Ureter (tissue), 1 donor: ENCODE data around the gene FRAT1. TPM values are rescaled to one million over a fixed set of nuclear protein-coding genes. Genes with fewer than 3 reads are reported as not detected.
"Not testable (repeated sequence)": the region's sequence is repeated elsewhere in the genome, so short reads cannot be mapped to it uniquely, and the experiment has no call there.

Experiments
- DNase-seq: peaks from one replicate; pipeline ENCODE4 v3.0.0-alpha.2; 2020; ENCODE audit warnings: low spot score
- total RNA-seq: library from RNA; stranded (reverse); gene quantifications from one replicate; pipeline ENCODE4 v1.2.4, GENCODE V29; 2023
- donor health status: DM: yes; HTN: yes; CAD: no.

FRAT1 gene, protein sequence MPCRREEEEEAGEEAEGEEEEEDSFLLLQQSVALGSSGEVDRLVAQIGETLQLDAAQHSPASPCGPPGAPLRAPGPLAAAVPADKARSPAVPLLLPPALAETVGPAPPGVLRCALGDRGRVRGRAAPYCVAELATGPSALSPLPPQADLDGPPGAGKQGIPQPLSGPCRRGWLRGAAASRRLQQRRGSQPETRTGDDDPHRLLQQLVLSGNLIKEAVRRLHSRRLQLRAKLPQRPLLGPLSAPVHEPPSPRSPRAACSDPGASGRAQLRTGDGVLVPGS
- 2.9 TPM for total RNA-seq

DNA sequence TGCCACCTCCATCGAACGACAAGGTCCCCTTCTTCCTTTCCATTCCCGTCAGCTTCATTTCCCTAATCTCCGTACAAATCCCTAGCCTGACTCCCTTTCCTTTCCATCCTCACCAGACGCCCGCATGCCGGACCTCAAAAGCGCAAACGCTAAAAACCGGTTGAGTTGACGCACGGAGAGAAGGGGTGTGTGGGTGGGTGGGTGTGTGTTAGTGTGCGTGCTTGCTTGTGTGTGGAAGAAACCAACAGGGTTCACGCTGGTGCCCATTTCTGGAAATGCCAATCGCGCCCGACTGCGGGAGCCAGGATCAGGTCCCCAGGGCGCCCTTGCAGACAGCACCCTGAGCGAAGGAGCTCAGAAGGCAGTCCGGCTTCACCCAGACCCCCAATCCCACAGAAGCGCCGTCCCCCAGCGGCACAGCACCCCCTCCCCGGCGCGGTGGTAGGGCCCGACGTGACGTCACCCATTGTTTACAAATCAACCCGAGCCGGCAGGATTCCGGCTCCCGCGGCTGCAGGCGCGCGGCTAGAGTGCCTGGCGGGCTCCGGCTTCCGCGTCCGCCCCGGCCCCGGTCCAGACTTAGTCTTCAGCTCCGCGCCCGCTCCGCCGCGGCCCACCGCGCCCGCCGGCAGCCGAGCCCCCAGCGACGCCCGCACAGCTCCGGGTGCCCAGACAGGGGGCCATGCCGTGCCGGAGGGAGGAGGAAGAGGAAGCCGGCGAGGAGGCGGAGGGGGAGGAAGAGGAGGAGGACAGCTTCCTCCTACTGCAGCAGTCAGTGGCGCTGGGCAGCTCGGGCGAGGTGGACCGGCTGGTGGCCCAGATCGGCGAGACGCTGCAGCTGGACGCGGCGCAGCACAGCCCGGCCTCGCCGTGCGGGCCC is at the start of gene FRAT1:
FRAT1 (plus strand) TSS at position 500 of the 880 bp plus-strand sequence; CDS start at position 683, 183 bp downstream.
- peak; percentile 92 for DNase-seq

DNA sequence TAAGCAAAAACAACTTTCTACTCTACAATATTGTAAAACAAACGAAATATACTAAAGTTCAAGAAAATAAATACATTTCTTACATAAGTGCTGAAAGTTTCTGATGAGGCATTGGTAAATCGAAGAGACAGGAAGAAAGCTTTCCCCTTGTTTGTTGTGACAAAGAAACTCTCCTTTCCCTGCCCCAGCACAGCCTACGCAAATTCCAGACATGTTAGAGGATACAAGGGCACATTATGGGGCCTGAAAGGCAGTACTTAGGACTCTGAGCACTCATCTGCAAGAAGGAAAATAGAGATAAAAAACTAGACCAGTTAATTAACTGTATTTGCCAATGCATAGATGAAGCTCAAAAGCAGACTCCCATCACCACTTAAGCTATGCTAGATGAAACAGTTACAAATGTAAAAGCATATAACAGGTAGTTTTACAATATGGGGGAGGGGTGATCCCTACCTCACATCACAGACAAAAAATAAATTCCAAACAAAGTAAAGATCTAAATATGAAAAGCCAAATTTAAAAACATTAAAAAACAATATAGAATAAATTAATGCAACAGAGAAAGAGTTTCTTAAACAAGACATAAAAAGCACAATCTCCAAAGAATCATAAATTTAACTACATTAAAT is 48.4 kb upstream of the FRAT1 start:
- no peak for DNase-seq

DNA sequence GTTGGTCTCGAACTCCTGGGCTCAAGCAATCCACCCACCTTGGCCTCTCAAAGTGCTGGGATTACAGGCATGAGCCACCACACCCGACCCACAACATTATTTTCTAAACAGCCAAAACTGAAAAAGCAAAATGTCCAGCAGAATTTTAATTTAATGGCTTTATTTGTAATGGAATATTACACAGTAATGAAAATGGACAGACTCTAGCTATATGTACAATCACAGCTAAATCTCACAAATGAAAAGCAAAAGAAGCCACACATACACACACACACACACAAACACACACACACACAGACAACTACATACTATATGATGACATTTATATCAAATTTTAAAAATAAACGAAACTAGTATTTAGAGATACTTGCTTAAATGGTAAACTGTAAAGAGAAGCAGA is 45.4 kb upstream of the FRAT1 start:
- no peak for DNase-seq

DNA sequence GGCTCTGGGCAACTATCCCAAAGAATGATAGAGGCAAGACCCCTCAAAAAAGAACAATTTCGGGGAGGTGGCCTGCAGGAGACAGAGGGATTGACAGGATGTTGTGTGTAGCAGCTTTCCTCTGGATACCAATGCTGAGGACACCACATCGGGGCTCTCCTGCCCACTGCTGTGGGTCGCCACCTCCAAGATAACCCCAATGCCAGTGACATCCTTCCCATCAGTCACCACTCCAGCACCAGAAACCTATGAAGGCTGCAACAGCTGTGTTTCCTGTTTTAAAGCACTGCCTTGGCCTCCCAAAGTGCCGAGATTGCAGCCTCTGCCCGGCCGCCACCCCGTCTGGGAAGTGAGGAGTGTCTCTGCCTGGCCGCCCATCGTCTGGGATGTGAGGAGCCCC is 44.2 kb upstream of the FRAT1 start:
- no peak for DNase-seq

DNA sequence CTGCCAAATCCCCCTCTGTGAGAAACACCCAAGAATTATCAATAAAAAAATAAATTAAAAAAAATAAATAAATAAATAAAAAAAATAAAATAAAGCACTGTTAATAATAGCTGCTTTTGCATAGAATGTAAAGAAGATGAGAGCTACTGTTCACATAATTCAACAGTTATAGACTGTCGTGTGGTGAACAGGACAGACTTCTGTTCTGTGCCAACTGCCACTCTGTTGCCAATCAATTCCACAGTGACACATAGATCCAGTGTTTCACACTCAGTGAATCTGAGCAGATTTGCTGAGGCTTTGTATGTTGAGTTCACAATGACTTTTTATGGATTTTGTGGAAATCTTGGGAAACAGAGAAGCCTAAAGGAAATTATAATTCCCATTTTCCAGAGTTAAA is 41.5 kb upstream of the FRAT1 start:
- DNase-seq, result no peak

DNA sequence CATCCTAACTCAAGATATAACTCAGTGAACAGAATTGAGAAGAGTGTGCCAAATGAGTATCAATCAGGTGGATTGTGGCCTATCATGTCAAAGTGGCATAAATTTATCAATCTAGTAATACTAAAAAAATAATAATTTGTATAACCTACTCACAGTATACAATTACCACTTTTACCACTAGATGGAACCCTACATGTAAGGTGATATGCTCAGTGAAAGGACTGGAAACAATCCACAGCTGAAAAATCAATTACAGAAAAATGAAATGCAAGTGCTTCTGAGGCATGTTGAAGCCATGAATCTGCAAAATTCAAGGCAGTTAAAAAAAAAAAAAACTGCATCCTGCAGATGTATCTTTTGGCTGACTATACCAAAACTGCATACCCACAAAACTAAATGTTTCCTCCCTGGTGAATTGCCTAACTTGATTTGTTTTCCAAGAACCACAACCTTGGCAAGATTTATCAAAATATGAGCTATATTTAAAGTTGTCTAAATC is 40.5 kb upstream of the FRAT1 start:
- DNase-seq, result no peak

DNA sequence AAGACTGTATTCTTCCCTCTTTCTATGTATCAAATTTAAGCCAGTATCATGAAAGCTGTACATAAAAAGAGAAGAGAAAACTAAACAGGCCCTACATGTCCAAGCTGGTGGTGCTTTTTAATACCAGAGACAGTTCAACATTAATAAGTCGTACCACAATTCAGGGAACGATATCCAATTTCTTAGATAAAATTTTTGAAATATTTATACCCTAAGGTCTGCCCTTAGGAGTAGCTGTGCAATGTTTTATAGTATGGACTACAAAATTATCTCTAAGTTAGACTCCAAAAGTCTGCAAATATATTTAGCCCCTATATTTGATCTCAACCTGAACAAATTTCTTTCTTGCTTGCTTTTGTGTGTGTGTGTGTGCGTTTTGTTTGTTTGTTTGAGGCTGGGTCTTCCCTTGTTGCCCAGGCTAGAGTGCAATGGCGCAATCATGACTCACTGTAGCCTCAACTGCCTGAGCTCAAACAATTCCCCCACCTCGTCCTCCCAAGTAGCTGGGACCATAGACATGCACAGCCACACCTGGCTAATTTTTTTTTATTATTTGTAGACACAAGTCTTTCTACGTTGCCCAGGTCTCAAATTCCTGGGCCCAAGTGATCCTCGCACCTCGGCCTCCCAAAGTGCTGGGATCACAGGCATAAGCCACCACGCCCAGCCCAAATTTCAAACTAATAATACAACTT is 39.8 kb upstream of the FRAT1 start:
- DNase-seq, result no peak

DNA sequence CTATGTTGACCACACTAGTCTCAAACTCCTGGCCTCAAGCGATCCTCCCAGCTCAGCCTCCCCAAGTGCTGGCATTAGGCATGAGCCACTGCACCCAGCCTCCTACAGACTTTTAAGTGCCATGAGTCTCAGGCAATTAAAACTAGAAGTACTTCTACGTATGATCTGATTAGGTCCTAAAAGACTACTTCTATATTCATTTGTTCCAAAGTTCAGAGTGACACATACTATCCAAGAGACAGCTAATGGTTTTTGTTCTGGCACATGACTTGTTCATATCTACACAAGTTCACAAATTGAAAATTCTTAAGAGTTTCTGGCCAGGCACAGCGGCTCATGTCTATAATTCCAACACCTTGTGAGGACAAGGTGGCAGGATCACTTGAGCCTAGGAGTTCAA is 38.3 kb upstream of the FRAT1 start:
- no peak for DNase-seq

DNA sequence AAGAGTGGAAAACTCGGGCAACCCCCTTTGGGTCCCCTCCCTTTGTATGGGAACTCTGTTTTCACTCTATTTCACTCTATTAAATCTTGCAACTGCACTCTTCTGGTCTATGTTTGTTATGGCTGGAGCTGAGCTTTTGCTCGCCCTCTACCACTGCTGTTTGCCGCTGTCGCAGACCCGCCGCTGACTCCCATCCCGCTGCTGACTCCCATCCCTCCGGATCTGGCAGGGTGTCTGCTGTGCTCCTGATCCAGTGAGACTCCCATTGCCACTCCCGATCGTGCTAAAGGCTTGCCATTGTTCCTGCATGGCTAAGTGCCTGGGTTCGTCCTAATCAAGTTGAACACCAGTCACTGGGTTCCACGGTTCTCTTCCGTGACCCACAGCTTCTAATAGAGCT is 29.0 kb upstream of the FRAT1 start:
- DNase-seq, result not testable (repeated sequence)

DNA sequence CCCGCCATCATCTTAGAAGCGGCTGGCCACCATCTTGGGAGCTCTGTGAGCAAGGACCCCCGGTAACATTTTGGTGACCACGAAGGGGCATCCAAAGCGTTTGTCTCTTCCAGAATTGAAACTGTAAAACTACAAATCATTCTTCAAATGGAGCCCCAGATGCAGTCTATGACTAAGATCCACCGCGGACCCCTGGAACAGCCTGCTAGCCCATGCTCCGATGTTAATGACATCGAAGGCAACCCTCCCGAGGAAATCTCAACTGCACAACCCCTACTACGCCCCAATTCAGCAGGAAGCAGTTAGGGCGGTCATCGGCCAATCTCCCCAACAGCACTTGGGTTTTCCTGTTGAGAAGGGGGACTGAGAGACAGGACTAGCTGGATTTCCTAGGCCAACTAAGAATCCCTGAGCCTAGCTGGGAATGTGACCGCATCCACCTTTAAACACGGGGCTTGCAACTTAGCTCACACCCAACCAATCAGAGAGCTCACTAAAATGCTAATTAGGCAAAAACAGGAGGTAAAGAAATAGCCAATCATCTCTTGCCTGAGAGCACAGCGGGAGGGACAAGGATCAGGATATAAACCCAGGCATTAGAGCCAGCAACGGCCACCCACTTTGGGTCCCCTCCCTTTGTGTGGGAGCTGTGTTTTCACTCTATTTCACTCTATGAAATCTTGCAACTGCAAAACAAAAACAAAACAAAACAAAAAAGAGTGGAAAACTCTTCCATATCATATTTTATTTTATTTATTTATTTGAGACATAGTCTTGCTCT is 28.3 kb upstream of the FRAT1 start:
- DNase-seq, result not testable (repeated sequence)

DNA sequence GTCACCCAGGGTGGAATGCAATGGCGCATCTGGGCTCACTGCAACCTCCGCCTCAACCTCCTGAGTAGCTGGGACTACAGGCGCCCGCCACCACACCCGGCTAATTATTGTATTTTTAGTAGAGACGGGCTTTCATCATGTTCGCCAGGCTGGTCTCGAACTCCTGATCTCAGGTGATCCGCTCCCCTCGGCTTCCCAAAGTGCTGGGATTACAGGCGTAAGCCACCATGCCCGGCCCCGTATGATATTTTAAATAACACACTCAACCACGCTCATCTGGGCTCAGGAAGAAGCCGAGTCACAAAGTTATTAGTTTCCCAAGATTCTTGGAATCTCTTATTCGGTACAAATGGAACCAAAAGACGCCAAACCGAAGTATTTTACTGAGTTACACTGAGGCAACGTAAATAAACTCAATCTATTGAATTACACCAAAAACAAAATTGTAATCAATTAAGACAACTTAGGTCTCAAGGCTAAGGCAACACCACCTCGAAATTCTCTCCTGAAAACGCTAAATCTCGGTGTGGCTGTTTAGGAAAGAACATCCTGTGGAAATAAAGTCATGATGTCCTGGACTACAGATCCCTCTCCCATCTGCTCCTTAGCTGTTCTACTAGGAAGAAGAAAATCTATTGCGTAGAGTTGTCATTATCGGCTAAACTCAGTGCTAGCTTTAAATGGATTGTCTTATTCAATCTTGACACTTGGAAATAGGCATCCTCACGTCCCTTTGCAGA is 27.5 kb upstream of the FRAT1 start:
- no peak for DNase-seq

DNA sequence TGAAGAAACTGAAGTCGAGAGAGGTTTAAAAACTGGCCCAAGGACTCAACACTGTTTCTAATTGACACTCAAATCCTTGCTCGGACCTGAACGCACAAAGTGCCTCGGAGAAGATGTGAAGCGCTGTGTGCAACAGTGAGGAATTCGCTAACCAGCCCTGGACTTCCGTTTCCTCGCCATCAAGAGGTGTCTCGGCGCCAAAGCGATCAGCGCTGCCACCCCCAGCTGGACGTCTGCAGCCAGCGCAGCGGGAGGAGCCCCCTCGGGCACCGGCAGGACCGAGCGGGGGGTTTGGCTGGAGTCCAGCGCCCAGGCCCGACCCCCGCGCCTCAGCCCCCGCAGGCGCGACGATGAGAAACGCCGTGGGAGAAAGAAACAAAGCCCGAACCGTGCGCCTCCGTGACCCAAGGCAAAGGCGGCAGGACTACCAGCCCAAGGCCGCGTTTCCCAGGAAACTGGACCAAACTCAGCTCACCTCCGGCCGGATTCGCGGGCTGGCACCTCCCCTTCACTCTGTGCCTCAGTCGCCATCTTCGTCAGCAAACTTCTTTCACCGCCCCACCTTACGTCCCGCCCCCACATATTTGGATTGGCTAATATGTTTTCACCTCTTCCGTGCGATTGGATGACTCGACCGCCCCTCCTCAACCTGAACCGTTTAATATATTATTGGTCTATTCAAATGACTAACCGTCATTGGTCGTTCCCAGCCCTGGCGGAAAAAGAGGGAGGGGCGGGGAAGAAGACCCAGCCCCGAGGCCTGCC is 26.8 kb upstream of the FRAT1 start, which contains the start of gene ARHGAP19:
ARHGAP19 (minus strand) TSS at position 541 of the 765 bp plus-strand sequence; CDS start at position 531, 10 bp downstream.
- DNase-seq, result peak; percentile 97

DNA sequence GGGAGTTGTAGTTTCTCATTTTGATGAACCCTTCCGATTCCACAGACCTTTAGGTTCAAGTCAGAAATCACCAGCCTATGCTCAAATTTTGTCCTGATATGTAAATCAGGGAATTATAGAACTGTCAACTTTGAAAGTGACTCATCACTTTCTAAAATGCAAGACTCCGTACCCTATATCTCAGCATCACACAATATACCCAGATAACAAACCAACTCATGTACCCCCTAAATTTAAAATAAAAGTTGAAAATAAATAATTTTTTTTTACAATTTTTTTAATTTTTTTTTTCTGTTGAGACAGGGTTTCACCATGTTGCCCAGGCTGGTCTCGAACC is 26.2 kb upstream of the FRAT1 start:
- DNase-seq, result no peak

DNA sequence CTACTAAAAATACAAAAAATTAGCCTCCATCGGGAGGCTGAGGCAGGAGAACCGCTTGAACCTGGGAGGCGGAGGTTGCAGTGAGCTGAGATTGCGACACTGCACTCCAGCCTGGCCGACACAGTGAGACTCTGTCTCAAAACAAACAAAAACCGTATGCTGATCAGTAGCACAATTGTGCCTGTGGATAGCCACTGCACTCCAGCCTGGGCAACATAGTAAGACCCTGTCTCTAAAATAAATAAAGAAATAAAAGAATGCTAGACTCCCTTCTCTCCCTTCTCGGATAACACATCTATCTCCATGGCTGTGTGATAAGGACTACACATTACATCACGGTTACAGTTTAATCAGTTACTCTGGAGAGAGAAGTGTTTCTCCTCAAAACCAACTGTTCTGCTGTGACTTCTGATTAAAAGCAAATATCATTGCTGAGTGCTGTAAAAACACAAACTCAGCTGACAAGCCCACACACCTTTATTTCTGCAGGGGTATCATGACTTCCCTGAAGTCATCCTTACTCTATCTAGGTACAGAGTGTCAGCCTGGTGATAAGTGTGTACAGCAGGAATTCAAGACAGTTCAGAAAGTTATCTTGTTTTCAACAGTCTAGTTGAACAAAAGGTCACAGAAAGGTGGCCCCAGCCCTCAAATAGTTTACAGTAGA is 21.4 kb upstream of the FRAT1 start:
- DNase-seq, result no peak

DNA sequence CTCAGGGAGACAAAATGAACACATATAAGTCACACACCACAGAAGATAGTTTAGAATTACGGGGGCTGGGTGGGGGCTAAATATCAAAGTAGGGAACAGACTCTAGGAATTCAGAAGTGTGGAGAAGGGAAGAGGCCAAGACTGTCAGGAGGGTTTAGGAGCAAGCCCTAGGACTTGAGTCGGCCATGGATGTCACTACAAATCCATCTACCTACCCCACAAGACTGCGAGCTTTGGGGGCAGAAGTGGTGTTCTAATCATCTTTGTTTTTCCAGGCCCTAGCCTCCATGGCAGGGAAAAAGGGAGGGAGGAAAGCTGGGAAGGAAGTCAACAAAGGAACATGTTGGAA is 20.9 kb upstream of the FRAT1 start:
- no peak for DNase-seq

DNA sequence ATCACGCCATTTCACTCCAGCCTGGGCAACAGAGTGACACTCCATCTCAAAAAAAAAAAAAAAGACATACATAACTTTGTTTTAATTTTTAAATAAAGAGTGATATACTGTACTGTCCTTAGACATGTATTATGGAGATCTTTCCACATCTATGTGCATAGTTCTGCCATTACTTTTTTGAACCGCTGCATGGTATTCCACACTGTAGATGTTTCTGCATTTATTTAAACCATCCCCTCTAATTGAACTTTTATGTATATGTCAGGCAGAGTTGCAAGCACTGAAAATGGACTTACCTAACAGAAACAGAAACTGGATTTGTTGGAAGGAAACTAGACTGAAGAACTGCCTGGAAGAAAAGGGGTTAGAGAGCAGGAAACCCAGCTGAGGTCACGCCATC is 18.1 kb upstream of the FRAT1 start:
- no peak for DNase-seq

DNA sequence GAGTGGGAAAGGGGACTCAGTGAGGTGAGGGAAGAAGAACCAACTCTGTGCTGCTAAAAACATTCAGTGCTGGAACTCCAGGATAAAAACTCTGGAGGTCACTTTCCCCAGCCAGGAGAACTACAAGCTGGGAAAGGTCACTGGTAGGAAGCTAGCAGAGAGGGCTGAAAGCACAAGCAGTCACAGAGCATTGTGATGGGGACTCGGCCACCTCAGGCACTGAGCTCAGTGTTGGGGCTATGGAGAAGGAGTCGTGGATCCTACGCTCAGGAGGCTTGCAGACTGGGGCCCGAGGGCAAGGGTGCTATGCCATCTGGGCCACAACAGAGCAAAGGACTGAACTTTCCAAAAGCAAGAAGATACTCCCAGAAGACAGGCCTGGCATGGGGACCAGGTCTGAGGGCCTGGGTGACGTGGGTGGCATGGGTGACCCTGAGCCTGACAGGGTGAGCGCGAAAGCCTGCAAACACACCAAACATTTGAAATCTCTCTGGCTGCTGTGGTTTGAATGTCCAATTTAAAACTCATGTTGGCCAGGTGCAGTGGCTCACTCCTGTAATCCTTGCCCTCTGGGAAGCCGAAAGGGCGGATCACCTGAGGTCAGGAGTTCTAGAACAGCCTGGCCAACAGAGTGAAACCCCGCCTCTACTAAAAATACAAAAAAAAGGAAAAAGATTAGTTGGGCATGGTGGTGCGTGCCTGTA is 16.8 kb upstream of the FRAT1 start:
- DNase-seq, result no peak

DNA sequence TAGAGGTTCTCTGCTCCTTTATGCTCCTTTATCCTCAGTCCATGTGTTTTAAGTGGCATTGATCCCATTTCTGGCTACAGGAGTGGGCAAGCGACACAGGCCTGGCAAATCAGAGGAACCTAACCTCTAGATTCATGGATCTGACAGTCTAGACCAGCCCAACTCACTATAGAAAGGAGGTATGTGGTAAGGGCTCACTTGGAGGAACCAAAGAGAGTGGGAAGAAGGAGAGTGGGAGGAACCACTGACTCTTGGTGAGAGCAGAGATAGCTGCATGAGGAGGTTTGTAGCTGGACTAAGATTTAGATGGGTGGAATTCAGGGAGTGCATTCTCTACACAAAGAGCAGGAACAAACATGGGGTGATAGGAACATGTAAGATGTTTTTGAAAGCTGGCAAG is 11.6 kb upstream of the FRAT1 start:
- DNase-seq, result no peak
